Stimulated activated naive CD8-positive, alpha-beta T cell treated with anti-CD3 and anti-CD28 coated beads, Interleukin-15, Interleukin-2, amounts not matched to agents 100 U/mL and 50 U/mL, for 24 hours (primary cell): ENCODE data around the gene NUTM2F.
"Not testable (repeated sequence)": the region's sequence is repeated elsewhere in the genome, so short reads cannot be mapped to it uniquely, and the experiment has no call there.

Experiments used
- ATAC-seq: fragments of 150-1000 bp; cut with Tn5 transposase; one replicate; pipeline ENCODE4 v1.10.0; 2021
- DNase-seq: peaks from one replicate; pipeline ENCODE4 v3.0.0; 2021

NUTM2F gene

GRCh38 chr9:94315034-94315984 is 13.1 kb downstream of the NUTM2F start:
- peak; percentile 24 for ATAC-seq
- DNase-seq = not testable (repeated sequence)

- ATAC-seq (no peak), DNase-seq (no peak)
Observed at GRCh38 chr9:94303321-94303720, 25.1 kb downstream of the NUTM2F start.

- no peak for DNase-seq
- ATAC-seq = no peak
Observed at GRCh38 chr9:94302426-94302825, 26.0 kb downstream of the NUTM2F start.

DNA sequence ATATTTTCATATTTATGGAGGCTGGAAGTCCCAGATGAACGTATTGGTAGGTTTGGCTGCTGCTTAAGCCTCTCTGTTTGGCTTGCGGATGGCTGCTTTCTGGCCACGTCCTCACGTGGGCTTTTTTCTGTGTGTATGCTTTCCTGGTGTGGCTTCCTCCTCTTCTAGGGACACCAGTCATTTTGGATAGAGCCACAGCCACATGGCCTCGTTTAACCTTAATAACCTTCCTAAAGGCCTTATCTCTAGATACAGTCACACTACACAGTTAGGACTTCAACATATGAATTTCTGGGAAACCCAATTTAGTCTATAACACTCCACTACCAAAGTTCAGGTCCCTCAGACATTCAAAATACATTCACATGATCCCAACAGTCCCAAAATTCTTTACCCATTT is 26.9 kb downstream of the NUTM2F start:
- DNase-seq = no peak
- ATAC-seq = no peak

GRCh38 chr9:94300470-94301301 is 27.8 kb downstream of the NUTM2F start:
- no peak for DNase-seq
- peak; percentile 67 for ATAC-seq

DNA sequence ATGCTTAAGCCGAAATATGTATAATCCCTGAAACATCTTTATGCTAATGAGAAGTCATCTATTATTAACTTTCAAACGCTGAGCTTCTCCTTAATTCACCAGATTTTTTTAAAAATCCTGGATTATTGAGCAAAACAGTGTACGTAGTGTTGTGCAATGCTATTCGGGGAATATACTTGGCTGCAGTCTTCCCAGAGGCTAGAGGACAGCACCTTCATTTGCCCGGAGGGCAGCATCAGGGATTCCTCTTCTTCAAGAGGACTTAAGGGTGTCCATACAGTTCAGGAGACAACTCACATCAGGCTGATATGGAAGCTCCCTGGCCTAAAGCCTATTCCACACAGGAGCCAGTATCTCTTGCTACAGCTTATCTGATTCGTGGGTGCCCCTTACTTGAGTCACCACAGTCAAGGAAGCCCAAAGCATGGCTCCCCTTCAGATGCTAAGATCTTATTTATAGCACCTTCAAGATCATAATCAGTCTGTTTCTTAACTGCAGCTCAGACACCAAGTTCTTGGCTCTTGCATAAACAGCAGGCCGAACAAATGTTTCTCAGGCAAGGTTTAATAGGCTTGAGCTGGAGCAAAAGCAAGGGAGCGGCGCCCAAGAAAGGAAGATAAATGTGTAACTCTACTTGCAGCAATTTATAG is 29.4 kb downstream of the NUTM2F start:
- ATAC-seq (no peak), DNase-seq (no peak)

DNA sequence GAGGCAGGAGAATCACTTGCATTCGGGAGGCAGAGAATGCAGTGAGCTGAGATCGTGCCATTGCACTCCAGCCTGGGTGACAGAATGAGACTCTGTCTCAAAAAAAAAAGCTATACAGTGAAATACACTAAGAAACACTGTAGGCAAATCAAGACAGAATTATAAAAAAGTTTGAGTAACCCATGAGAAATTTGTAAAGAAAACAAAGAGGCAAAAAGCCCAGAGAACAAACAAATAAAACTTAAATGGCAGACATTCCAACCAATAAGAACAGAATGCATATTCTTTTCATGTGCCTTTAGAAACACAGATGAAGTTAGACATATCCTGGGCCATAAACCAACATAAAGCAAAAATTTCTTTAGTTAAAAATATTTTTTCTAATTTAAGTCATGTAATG is 38.8 kb downstream of the NUTM2F start:
- ATAC-seq = no peak
- DNase-seq = no peak

- DNase-seq = no peak
- ATAC-seq = no peak
Observed at GRCh38 chr9:94287877-94288513, 40.4 kb downstream of the NUTM2F start.

GRCh38 chr9:94286116-94286515 is 42.3 kb downstream of the NUTM2F start:
- no peak for ATAC-seq
- DNase-seq = no peak

DNA sequence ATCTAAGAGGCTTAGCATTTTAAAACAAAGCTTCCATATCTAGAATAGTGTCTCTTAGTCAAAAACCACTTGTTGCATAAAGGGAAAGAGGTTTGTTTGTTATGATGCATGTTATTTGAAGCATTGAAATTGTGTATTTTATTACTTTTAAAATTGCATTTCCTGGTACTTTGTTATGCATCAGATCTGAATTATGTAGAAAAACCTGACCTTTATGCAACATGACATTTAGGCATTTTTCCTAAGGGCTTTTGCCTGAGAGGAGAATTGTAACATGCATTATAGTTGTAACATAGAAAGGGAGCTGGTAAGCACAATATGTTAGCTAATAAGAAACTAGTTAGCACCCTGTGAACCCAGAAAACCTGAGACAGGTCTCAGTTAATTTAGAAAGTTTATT is 47.3 kb downstream of the NUTM2F start:
- ATAC-seq (no peak), DNase-seq (no peak)

- DNase-seq (no peak), ATAC-seq (no peak)
Observed at GRCh38 chr9:94280409-94280989, 47.9 kb downstream of the NUTM2F start.

- no peak for DNase-seq
- ATAC-seq = no peak
Observed at GRCh38 chr9:94277885-94278536, 50.4 kb downstream of the NUTM2F start.

DNA sequence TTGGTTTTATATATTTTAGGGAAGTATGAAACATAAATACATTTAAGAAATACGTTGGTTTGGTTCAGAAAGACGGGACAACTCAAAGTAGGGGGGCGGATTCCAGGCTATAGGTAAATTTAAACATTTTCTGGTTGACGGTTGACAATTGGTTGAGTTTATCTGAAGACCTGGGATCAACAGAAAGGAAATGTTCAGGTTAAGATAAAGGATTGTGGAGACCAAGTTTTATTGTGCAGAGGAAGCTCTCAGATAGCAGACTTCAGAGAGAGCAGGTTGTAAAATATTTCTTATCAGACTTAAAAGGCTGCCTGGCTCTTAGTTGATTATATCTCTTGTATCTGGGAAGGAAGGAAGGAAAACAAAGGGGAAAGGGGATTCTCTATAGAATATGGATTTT is 51.4 kb downstream of the NUTM2F start:
- not testable (repeated sequence) for ATAC-seq, DNase-seq

DNA sequence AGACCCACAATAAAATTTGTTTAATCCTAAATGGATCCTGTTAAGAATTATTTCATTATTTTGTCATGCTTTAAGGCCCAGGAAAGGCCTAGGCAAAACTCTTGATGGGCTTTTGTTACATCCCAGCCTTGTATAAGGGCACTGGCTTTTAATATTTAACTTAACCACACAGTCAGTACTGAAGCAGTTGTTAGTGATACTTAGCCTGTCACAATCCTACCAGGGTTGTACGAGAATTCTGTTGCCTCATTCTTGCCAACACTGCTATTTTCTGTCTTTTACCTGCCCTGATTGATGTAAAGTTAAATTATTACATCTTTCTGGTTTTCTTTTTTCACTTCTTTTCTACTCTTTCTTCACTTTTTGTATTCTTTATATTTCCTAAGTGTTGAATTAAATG is 58.4 kb downstream of the NUTM2F start:
- ATAC-seq (no peak), DNase-seq (no peak)

GRCh38 chr9:94269264-94269663 is 59.2 kb downstream of the NUTM2F start:
- no peak for DNase-seq
- ATAC-seq = no peak
